Activated CD4-positive, alpha-beta T cell treated with anti-CD3 and anti-CD28 coated beads for 4 hours (primary cell): Measurements from ENCODE around the gene PIR.

Source experiments
- DNase-seq, 2 donors: peaks; one replicate each; pipeline ENCODE4 v3.0.0-alpha.2; 2020

The PIR gene

GRCh38 chrX:15493118-15493962, at the start of gene PIR:
Gene PIR (minus strand): TSS chrX:15493333. CDS start chrX:15491257, 2,076 bp downstream.
- peak; percentile 32 to 45 for DNase-seq

GRCh38 chrX:15530318-15530717, 37.2 kb upstream of the PIR start:
- DNase-seq: no peak

- no peak for DNase-seq
These were observed 36.0 kb upstream of the PIR start for GRCh38 chrX:15529165-15529564.

- no peak for DNase-seq
These were observed 32.7 kb upstream of the PIR start for GRCh38 chrX:15525664-15526416.

- no peak for DNase-seq
These were observed 31.3 kb upstream of the PIR start for GRCh38 chrX:15524417-15524816.

- no peak for DNase-seq
These were observed 30.0 kb upstream of the PIR start for GRCh38 chrX:15523088-15523487.

- no peak for DNase-seq
These were observed 29.3 kb upstream of the PIR start for GRCh38 chrX:15522464-15522863.

- DNase-seq: no peak
These were observed 22.8 kb upstream of the PIR start for GRCh38 chrX:15515931-15516330.

GRCh38 chrX:15514279-15514678, 21.1 kb upstream of the PIR start:
- DNase-seq: no peak

- DNase-seq: no peak
These were observed 19.4 kb upstream of the PIR start for GRCh38 chrX:15512401-15512965.

- DNase-seq: no peak
These were observed 18.4 kb upstream of the PIR start for GRCh38 chrX:15511563-15511962.

- DNase-seq: no peak
These were observed 16.7 kb upstream of the PIR start for GRCh38 chrX:15509845-15510244.

GRCh38 chrX:15507005-15507404, 13.9 kb upstream of the PIR start:
- DNase-seq: no peak

- DNase-seq: no peak
These were observed 12.0 kb upstream of the PIR start for GRCh38 chrX:15505101-15505500.

GRCh38 chrX:15504661-15505060, 11.5 kb upstream of the PIR start:
- DNase-seq: no peak

- DNase-seq: no peak
These were observed 8.4 kb upstream of the PIR start for GRCh38 chrX:15501506-15501905.

GRCh38 chrX:15500497-15500966, 7.4 kb upstream of the PIR start, which contains the start of gene BMX:
Gene BMX (plus strand): TSS chrX:15500807. CDS start chrX:15508354, 7,547 bp downstream.
- DNase-seq: no peak

- no peak for DNase-seq
These were observed 6.8 kb upstream of the PIR start for GRCh38 chrX:15499976-15500375.

- DNase-seq: no peak
These were observed 5.6 kb upstream of the PIR start for GRCh38 chrX:15498741-15499140.

GRCh38 chrX:15497865-15498264, 4.7 kb upstream of the PIR start:
- peak; percentile 16 to 58 for DNase-seq

- no peak for DNase-seq
These were observed 3.7 kb upstream of the PIR start for GRCh38 chrX:15496824-15497223.

GRCh38 chrX:15495801-15496200, 2.7 kb upstream of the PIR start:
- no peak for DNase-seq

GRCh38 chrX:15492469-15492868, 664 bp downstream of the PIR start:
- DNase-seq: no peak

- DNase-seq: no peak
These were observed 9.2 kb downstream of the PIR start for GRCh38 chrX:15483891-15484290.
